Measurements from ENCODE around the gene UNC5CL.
"Not testable (repeated sequence)": the region's sequence is repeated elsewhere in the genome, so short reads cannot be mapped to it uniquely, and the experiment has no call there.

UNC5CL gene

GRCh38 chr6:41037107-41037900 is 1.7 kb downstream of the UNC5CL start:
- no peak for DNase-seq

DNA sequence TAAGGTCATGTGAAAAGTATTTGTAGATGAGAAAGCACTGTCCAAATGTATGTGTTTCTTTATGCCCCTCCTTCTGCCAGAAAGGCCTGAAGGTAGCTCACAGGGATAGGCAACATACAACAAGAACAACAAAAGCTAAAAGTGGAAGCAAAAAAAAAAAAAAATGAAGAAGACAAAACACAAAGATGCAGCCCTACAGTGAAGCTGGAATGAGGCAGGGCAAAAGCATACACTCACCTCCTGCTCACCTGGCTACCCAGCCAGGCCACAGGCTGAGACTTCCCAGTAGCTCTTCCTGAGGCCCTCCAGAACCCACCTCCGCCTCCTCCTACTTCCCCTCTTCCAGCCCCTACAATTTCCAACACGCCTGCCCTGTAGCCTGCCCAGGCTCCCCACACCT is 2.4 kb downstream of the UNC5CL start:
- no peak for DNase-seq

GRCh38 chr6:41036186-41036585 is 2.8 kb downstream of the UNC5CL start:
- no peak for DNase-seq

DNA sequence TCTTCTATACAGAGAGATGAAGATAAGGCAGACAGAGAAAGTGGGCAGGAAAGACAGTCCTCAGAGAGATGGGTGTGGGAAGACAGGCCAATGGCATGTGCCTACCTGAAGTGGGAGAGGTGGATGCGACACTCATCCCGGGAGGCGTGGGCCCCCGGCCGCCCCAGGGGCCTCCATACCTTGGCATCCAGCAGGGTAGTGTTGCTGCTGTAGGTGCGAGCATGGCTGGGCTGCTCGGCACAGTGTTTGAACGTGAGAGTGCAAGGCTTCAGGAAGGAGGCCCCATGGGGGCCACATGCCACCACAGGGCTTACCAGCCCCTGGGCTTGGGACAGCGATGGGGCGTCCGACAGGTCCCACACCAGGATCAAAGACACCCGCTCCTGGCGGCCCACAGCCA is 5.2 kb downstream of the UNC5CL start:
- no peak for DNase-seq

- DNase-seq: no peak
Measured at GRCh38 chr6:41032830-41033229, 6.2 kb downstream of the UNC5CL start.

GRCh38 chr6:41028561-41029412 is 10.2 kb downstream of the UNC5CL start:
- DNase-seq: no peak

DNA sequence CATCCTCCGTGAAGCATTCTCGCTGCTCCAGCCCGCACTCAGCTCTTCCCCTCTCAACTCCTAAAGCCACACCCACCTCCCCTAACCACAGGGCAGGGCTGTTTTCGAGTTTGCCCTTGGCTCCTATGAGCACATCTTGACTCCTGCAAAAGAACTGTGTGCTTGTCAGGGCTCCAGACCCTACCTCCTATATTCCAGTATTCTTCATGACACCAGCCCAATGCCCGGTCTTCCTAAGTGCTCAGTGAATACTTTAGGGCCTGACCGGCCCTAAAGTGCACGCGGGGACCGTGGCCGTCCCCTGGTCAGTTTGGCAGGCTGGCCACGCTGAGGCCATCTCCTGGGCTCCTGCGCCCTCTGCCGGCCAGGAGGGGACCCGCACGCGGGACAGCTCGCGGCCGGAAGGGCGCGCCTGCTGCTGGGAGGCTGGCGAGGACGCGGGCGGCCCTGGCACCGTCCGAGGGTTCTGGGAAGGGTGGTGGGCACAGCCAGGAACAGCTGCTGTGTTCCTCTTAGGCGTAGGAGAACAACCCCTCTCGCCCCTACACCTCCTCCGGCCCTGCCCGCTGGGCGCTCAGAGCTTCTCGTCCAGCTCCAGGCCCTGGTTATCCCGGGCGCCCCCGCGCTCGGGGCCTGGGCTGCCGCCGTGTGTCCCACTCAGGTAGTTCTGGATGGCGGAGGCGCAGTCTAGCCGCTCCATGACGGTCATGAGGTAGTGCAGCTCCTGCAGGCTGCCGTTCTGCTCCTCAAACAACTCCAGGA is 11.0 kb downstream of the UNC5CL start:
- peak; percentile 75 for DNase-seq

DNA sequence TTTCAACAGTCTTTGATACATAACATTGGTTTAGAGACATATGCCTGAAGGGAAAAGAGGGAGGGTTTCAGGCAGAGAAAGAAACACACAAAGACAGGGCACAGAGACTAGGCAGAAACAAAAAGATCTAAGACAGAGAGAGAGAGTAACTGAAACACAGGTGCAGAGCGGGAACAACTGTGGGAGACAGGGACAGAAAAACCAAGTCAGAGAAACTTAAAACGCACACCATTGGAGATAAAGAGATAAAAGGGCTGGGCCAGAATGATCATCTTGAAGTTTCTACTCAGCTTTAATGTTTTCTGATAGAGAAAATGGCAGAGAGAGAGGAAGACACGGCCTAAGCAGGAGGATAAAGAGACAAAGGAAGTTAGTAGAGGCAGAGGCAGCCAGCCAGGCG is 11.8 kb downstream of the UNC5CL start:
- no peak for DNase-seq

GRCh38 chr6:41025966-41026530 is 13.0 kb downstream of the UNC5CL start:
- no peak for DNase-seq

- DNase-seq: no peak
Measured at GRCh38 chr6:41023114-41023513, 15.9 kb downstream of the UNC5CL start.

- no peak for DNase-seq
Measured at GRCh38 chr6:41022294-41022693, 16.7 kb downstream of the UNC5CL start.

DNA sequence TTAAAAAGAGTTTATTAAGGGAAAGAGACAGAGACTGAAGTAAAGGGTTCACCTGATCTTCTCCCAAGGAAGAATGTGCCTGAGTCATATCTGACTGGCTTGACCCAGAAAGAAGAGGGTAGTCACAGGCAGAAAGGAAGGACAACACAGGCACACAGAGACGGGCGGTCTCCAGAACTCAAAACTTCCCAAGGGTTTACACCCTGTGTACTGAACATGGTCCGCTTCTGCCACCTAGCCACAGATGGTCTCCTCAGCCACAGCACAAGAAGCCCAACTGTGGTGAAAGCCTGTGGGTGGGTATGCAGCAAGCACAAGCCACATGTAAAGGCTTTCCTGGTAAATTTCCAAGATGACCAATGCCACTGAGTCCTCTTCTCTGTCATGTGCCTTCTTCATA is 17.2 kb downstream of the UNC5CL start:
- DNase-seq: no peak

- DNase-seq: no peak
Measured at GRCh38 chr6:41017663-41018062, 21.4 kb downstream of the UNC5CL start.

GRCh38 chr6:41015860-41016259 is 23.2 kb downstream of the UNC5CL start:
- not testable (repeated sequence) for DNase-seq

GRCh38 chr6:41014780-41015179 is 24.2 kb downstream of the UNC5CL start:
- DNase-seq: no peak

GRCh38 chr6:41013466-41014153 is 25.4 kb downstream of the UNC5CL start:
- no peak for DNase-seq

DNA sequence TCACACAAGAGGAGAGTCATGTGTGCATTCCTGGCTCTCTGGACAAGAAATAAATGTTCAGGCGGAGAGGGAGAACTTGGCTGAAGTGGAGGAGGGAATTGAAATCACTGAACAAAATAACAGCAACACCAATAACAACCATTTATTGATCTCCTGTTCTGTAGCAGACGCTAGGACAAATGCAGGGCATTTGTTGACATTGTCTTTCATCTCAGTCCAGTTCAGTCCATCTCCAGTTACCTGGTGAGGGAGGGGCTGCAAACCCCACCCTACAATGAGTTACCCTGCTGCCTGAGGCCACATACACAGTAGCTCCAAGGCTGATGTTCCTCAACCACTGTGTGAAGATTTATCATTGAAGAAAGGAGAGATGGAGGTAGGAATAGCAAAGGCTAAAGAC is 27.3 kb downstream of the UNC5CL start:
- DNase-seq: no peak

GRCh38 chr6:41009669-41010068 is 29.4 kb downstream of the UNC5CL start:
- DNase-seq: no peak

DNA sequence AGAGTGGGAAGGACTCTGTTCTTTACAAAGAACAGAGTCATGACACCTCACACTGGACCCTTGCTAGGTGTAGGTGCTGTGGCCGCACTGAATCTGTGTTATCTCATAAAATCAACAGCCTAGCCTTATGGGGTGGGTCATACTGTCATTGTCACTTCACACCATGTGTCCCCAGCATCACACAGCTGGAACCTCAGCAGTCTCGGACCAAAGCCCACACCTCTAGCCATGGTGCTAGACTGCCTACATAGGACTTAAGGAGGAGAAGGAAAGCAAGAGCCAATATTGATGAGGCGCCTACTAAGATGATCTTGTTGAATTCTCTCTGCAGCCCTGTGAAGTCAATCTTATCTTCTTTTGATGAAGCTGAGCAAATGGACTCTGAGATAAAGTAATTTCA is 31.0 kb downstream of the UNC5CL start:
- DNase-seq: no peak

DNA sequence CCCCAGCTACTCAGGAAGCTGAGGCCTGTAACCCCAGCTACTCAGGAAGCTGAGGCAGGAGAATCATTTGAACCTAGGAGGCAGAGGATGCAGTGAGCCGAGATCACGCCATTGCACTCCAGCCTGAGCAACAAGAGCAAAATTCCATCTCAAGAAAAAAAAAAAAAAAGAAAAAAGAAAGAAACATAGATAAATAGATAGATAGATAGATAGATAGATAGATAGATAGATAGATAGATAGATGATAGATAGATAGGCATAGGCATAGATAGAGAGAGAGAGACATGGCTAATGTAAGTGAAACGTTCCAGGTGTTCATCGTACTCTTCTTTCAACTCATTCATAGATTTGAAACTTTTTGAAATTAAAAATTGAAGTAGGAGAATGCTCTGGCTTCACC is 32.0 kb downstream of the UNC5CL start:
- DNase-seq: not testable (repeated sequence)

- peak; percentile 68 for DNase-seq
Measured at GRCh38 chr6:41006217-41006616, 32.8 kb downstream of the UNC5CL start.

- DNase-seq: no peak
Measured at GRCh38 chr6:41002168-41002567, 36.9 kb downstream of the UNC5CL start.

All from stimulated activated CD4-positive, alpha-beta T cell treated with anti-CD3 and anti-CD28 coated beads, Interleukin-4, amount 100 ng/mL, for 24 hours (primary cell).